ENCODE results near the gene LANCL1. TPM values are rescaled to one million over a fixed set of nuclear protein-coding genes. Genes with fewer than 3 reads are reported as not detected.
"Not testable (repeated sequence)": the region's sequence is repeated elsewhere in the genome, so short reads cannot be mapped to it uniquely, and the experiment has no call there.

The LANCL1 gene
- total RNA-seq, 1 experiment from 2014 or later: 34.1 TPM

DNA sequence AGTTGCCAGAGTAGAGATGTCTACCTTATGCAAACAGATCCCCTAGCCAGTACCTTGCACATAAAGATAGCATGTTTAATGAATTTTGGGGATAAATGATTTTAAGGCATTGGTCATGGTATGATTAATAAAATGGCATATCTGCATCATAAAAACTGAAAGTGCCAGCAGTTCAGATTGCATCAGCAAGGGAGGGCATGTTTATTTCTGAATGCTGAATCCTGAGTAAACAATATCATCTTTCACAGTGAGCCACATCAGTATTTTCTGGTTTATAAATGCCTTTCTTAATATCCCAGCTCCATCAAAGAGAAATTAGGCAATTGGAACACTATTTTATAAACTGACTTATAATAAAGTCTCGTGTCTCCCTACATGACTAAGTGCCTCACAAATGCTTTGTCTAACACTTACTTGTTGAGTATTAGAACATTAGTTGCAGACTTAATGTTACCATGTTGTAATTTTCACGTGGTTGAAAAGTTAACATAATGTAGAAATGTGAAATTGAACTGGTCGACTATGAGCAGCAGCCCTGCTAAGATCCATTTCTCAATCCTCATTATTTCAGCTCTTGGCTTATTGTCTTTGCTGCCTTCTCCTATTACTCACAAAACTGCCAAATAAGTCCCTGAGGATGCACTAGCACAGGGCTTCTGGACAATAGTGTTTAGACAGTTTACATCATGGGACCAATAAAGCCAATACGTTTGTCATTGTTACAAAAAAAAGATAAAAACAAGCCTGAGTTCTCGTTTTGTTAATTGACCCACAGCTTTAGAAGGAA, 48.0 kb downstream of the LANCL1 start:
- Mint-ChIP-seq H3K4me3 (ENCODE audit: unreplicated experiment) (no peak overlapping the region), H3K27me3 (ENCODE audit: insufficient read depth, unreplicated experiment) (no peaks in the 10 kb centered on the region), H3K36me3 (ENCODE audit: insufficient read depth, unreplicated experiment) (peaks cover 22% of the 10 kb centered on the region), H3K4me1 (ENCODE audit: insufficient read depth, unreplicated experiment) (no peaks in the 10 kb centered on the region), H3K9me3 (ENCODE audit: unreplicated experiment) (peaks cover 21% of the 10 kb centered on the region), H3K27ac (ENCODE audit: low read depth, unreplicated experiment) (no peak overlapping the region)
- ChIA-PET CTCF (interaction anchor here (0.6 kb wide), 1 partner anchor 180 kb away, joined by 3 read pairs; no protein-coding TSS in a partner anchor), POLR2A (no interaction called here)
- DNase-seq (ENCODE audit: unreplicated experiment): peak; percentile 2
- TF ChIP-seq, protein P1, sequence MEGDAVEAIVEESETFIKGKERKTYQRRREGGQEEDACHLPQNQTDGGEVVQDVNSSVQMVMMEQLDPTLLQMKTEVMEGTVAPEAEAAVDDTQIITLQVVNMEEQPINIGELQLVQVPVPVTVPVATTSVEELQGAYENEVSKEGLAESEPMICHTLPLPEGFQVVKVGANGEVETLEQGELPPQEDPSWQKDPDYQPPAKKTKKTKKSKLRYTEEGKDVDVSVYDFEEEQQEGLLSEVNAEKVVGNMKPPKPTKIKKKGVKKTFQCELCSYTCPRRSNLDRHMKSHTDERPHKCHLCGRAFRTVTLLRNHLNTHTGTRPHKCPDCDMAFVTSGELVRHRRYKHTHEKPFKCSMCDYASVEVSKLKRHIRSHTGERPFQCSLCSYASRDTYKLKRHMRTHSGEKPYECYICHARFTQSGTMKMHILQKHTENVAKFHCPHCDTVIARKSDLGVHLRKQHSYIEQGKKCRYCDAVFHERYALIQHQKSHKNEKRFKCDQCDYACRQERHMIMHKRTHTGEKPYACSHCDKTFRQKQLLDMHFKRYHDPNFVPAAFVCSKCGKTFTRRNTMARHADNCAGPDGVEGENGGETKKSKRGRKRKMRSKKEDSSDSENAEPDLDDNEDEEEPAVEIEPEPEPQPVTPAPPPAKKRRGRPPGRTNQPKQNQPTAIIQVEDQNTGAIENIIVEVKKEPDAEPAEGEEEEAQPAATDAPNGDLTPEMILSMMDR (IDR thresholded peaks at IDR 0.05; ENCODE audit: unreplicated experiment): no peak
- intact Hi-C loops (cut with micrococcal nuclease): no loop called here
- BruUV-seq (replicated peaks): no TSS peak

GRCh38 chr2:210427309-210427708, 49.2 kb downstream of the LANCL1 start:
- POLR2A ChIA-PET; H3K27ac Mint-ChIP-seq (ENCODE audit: low read depth, unreplicated experiment); DNase-seq (ENCODE audit: unreplicated experiment); H3K27me3 Mint-ChIP-seq (ENCODE audit: insufficient read depth, unreplicated experiment); intact Hi-C loops (cut with micrococcal nuclease); H3K4me1 Mint-ChIP-seq (ENCODE audit: insufficient read depth, unreplicated experiment); H3K36me3 Mint-ChIP-seq (ENCODE audit: insufficient read depth, unreplicated experiment); BruUV-seq (replicated peaks); H3K4me3 Mint-ChIP-seq (ENCODE audit: unreplicated experiment): not testable (repeated sequence)
- CTCF ChIA-PET: interaction anchor here (0.7 kb wide), 1 partner anchor 143 kb away, joined by 3 read pairs; no protein-coding TSS in a partner anchor
- H3K9me3 Mint-ChIP-seq (ENCODE audit: unreplicated experiment): peaks cover 21% of the 10 kb centered on the region

DNA sequence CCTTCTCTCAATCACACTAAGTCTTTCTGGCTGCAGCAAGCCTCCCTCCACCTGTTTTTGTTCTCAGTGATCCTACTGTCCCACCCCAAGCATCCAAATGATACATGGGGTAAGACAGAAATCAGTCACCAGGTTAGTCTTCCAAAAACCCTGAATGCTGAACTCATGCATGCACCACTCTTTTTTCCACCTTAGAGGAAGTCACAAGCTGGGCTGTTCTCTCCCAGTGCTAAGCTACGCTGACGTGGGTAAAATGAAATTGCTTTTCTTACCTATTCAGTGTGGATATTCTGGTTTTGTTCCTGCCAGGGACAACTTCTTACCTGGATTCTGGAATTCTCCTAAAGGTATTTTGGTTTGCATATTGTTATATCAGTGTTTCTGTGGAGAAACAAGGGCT, 54.2 kb downstream of the LANCL1 start:
- no peak overlapping the region for H3K27ac Mint-ChIP-seq (ENCODE audit: low read depth, unreplicated experiment)

DNA sequence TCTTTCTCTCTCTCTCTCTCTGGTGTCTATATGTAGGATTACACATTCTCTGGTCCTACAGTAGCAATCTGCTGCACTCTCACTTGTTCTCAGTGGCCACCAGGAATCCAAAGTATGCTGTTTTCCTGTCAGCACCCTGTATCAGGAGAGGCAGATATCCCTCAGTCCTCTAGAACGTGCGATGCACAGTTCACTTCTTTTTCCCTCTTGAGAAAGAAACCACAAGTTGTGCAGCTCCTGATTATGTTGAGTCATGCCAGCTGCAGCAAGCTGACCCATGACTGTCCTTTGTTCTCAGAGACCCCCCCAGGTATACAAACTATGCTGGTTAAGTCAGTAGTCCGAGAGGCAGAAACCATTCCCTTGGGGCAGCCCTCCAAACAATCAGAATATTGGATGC, 54.6 kb downstream of the LANCL1 start:
- BruUV-seq (replicated peaks): no TSS peak
- DNase-seq (ENCODE audit: unreplicated experiment): peak; percentile 12
- Mint-ChIP-seq H3K27ac (ENCODE audit: low read depth, unreplicated experiment) (no peak overlapping the region), H3K4me3 (ENCODE audit: unreplicated experiment) (no peak overlapping the region), H3K4me1 (ENCODE audit: insufficient read depth, unreplicated experiment) (peaks cover 10% of the 10 kb centered on the region), H3K27me3 (ENCODE audit: insufficient read depth, unreplicated experiment) (peaks cover 30% of the 10 kb centered on the region), H3K36me3 (ENCODE audit: insufficient read depth, unreplicated experiment) (no peaks in the 10 kb centered on the region), H3K9me3 (ENCODE audit: unreplicated experiment) (peaks cover 13% of the 10 kb centered on the region)
- POLR2A ChIA-PET: no interaction called here
- CTCF ChIA-PET: interaction anchor here (0.6 kb wide), 2 partner anchors 22 to 359 kb away, joined by 5 read pairs; no protein-coding TSS in a partner anchor
- intact Hi-C loops (cut with micrococcal nuclease): no loop called here
- TF ChIP-seq, protein P1 (IDR thresholded peaks at IDR 0.05; ENCODE audit: unreplicated experiment): no peak

More for the DNA sequence above, 54.2 kb downstream of the LANCL1 start:
- ChIA-PET POLR2A (no interaction called here), CTCF (no interaction called here)
- TF ChIP-seq, protein P1 (IDR thresholded peaks at IDR 0.05; ENCODE audit: unreplicated experiment): no peak
- H3K36me3 Mint-ChIP-seq (ENCODE audit: insufficient read depth, unreplicated experiment): peaks cover under 1% of the 10 kb centered on the region
- no TSS peak for BruUV-seq (replicated peaks)
- no peak for DNase-seq (ENCODE audit: unreplicated experiment)
- H3K27me3 Mint-ChIP-seq (ENCODE audit: insufficient read depth, unreplicated experiment): peaks cover 25% of the 10 kb centered on the region
- no peak overlapping the region for H3K4me3 Mint-ChIP-seq (ENCODE audit: unreplicated experiment)
- intact Hi-C loops (cut with micrococcal nuclease): no loop called here
- peaks cover 18% of the 10 kb centered on the region for H3K9me3 Mint-ChIP-seq (ENCODE audit: unreplicated experiment)
- H3K4me1 Mint-ChIP-seq (ENCODE audit: insufficient read depth, unreplicated experiment): peaks cover 10% of the 10 kb centered on the region
